ENCODE measurements around the gene PRDM15.

PRDM15 gene

DNA sequence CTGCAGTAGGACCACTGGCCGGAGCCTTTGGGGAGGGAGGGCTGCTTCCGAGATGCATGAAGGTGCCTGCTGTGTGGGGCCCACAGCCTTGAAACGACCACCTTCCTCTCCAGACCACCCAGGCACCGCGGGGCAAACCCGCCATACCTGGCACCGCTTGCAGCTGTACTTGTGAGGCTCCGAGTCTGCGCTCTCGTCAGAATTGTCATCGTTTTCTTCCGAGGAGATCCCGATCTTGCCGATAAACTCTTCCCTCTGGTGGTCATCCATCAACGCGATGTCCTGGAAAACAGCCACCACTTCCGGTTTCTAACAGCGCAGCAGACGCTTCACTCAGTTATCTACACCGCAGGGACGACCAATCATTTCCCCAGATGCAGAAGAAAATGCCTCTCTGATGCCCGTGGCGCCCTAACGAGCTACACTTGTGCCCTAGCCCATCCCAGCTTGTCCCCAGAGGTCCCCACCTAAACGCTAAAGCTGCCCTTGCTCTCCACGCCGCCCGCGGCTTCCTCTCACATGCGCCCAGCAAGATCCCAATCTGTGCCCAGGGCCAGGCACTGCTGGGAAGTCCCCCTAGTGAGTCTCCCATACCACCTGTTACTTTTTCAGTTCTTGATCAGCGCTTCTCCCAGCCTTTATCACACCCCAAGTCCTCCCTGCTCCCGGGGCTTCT, 57.2 kb downstream of the PRDM15 start:
- no peak for DNase-seq

GRCh38 chr21:41821081-41821755, 57.9 kb downstream of the PRDM15 start:
- no peak for DNase-seq

DNA sequence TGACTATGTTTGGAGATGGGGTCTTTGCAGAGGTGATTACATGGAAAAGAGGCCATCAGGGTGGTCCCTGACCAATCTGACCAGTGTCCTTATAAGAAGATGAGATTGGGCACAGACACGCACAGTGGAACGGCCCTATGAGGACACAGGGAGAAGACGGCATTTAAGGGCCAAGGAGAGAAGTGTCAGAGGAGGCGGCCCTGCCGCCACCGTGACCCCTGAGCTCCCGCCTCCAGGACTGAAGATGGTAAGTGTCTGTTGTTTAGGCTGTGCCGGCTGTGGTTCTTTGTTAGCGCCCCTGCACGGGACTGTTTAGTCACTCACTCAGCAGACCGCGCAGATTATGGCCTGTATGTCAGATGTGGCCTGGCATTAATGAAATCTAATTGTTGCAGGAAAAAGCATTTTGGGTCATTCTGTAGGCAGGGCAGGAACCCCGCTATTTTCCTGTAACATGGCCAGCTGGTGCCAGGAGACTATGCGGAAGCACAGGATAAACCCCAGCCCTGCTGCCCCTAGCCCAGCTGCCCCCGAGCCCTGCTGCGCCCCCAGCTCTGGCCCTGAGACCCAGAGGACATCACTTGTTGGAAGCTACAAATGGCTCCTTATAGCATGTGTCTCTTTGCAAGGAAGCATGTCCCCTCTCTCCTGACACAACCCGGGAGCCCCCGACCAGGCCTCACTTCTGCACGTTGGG, 58.6 kb downstream of the PRDM15 start:
- DNase-seq, result no peak

- no peak for DNase-seq
These were observed 59.3 kb downstream of the PRDM15 start for GRCh38 chr21:41819856-41820281.

GRCh38 chr21:41819236-41819855, 59.8 kb downstream of the PRDM15 start:
- no peak for DNase-seq

DNA sequence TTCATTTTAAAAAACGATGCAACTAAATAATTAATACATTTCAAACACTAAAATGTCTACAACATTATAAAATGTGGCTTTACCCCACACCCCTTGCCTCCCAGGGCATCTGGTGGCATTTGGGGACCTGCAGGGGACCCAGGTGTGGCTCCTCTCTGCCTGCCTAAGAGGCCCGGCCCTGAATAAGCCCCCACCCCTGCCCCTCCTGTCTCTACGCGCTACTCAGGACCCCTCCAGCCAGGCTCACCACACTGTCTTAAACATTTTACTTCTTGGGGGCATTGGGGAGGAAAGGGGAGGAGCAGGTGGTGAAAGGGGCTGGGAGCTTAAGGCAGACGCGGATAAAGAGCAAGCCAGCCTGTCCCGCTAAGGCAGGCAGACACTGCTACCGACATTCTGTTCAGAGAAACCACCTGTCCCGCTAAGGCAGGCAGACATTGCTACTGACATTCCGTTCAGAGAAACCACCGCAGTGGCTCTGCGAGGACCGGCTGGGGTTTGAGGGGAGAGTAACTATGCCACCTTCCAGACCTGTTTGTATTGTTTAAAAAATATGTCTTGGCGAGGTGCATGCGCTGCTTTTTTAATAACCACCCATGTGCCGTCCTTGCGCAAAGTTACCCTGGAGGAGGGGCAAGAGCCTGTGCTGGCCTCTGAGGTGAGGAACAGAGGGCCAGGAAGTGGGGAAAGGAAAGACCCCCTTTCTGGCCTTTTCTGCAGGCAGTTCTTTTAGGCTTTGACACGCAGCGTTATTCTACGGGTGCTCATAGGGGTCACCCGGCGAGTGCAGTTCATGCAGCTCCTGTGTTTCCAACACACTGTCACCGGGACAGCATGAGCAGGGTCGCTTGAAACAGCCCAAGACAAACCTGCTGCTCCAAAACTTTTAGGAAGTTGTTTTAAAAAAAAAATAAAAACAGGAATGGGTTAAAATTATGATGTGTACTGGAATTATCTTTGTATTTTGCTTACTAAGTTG, 61.0 kb downstream of the PRDM15 start:
- DNase-seq, result no peak

DNA sequence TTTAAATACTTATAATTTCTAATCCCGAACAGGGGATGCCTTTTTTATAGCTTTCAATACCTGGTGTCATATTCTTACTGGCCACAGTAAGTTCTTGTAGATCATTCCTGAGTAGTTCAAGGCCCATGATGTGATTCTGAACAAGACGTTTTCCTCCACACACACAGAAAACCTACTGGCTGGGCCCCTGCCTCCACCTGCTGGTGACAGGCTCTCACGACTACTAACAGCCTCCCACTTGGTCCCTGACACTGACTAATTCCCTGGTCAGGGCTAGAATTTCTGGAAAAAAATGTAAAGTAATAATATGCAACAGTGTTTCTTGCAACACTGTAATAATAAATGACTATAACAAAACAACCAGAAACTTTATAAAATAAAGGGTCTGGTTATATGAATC, 61.9 kb downstream of the PRDM15 start:
- DNase-seq, result peak; percentile 63 to 80 (median 74)

DNA sequence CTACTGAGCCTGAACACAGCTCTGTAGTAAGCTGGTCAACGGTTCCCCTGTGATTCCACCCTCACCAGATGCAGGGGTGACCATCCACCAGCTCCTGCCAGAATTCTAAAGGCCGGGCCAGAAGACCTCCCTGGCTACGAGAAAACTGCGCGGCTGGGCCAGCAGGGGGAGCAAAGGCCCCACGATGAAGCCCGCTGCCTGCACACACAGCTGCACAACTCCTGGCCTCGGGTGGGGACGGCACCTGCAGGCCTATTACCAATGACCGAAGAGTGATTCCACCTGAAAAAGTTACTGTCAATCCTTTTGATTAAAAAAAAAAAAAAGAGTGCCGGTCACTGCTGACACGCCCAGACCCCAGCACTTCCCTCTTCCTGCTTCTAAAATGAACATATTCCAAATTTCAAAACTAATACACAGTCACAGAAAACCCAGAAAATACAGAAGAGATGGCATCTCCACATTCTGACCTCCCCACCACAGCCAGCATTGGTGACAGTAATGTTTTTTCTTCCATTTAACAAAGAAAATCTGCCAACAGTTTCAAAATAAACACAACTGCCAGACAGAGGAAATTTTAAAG, 62.5 kb downstream of the PRDM15 start:
- DNase-seq, result peak; percentile 52 to 79 (median 66)

- DNase-seq, result no peak
These were observed 63.2 kb downstream of the PRDM15 start for GRCh38 chr21:41815652-41816582.

DNA sequence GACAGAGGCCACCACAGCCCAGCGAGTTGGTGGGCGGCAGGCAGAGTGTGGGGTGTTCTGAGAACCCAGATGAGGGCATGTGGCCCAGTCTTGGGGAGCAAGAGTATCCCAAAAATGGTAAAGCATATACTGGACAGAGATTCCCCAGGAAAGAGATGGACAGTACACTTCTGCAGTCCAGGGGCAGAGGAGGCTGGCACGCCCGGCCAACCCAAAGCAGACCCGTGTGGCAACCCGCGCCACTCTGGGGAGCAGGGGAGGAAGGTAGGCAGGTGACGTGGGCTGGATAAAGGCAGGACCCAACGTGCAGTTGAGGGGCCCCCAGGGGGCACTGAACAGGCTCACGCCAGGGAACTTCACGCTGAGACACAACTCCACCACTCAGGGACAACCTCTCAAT, 65.9 kb downstream of the PRDM15 start:
- DNase-seq, result no peak

- no peak for DNase-seq
These were observed 66.5 kb downstream of the PRDM15 start for GRCh38 chr21:41812679-41813078.

GRCh38 chr21:41810597-41810932, 68.6 kb downstream of the PRDM15 start:
- no peak for DNase-seq

DNA sequence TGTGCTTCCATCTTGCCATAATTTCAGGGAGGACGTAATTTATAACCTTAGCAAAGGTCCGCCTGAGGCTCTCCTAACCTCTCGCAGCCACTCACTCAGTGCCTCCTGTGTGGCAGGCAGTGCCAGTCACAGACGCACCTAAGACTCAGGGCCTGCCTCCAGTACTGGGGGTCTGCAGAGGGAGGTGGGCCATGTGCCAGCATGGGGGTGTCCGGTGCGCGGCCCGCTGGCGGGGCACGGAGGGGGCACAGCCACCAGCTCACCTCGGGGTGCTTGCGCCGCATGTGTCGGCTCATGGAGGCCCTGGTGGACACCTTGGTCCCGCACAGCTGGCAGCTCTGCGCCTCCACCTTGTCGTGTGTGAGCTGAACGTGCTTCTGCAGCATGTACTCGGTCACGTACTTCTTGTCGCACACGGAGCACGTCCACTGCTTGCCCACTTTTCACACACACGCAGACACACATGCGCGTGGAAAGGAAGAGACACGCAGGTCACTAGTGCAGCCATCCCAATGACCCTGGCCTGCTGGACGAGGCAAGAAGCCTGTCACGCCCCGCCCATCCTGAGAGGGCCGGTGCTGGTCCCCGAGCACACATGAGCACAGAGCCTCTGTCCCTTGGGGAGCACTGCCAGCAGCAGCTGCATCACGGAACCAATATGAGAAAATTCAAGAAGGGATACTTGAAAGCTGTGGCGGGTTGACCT, 69.1 kb downstream of the PRDM15 start:
- no peak for DNase-seq

GRCh38 chr21:41808846-41809245, 70.3 kb downstream of the PRDM15 start:
- DNase-seq, result no peak

- DNase-seq, result no peak
These were observed 71.0 kb downstream of the PRDM15 start for GRCh38 chr21:41808094-41808493.

DNA sequence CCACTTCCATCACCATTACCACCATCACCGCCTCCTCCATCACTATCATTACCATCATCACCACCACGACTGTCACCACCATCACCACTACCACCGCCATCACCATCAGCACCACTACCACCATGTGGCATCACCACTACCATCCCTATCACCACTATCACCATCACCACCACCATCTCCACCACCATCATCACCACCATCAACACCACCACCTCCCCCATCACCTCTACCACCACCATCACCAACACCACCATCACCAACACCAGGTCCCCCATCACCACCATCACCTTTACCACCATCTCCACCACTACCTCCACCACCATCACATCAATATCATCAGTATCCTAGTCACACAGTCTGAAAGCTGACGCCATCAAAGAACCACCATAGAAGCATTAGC, 72.4 kb downstream of the PRDM15 start:
- no peak for DNase-seq

DNA sequence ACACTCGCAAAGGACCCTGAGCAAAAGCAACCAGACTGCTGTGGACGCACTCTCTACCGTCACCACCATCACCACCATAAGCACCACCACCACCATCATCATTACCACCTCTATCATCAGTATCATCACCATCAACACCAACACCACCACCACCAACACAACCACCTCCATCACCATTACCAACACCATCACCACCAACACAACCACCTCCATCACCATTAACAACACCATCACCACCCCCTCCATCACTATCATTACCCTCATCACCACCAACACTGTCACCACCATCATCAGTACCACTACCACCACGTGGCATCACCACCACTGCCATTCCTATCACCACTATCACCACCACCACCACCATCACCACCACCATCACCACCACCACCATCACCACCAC, 73.5 kb downstream of the PRDM15 start:
- DNase-seq, result no peak

GRCh38 chr21:41805038-41805437, 74.1 kb downstream of the PRDM15 start:
- DNase-seq, result peak in 3 of 4 experiments; percentile 16 to 28 (median 22)

GRCh38 chr21:41804381-41804780, 74.8 kb downstream of the PRDM15 start:
- no peak for DNase-seq

DNA sequence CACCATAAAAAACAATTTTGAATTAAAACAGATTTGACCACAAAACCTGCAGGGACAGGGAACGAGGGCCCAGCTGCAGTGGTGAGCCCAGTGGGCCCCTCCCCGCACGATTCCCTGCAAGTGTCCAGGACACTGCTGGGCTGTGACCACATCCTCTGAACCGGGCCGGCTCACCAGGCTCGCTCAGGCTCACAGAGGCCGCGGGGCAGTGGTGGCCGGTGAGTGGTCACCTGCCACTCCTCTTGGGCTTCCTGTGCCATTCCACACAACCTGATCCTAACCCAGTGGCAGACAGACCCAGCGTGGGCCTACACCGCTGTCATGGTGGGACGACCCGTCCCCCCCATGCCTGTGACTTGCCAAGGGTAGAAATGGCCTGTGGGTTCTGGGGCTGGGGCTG, 75.8 kb downstream of the PRDM15 start:
- DNase-seq, result peak in 2 of 4 experiments; percentile 9 to 22

Measured in suppressor macrophage (primary cell).